GM12875 (cell line): ENCODE data around the gene GNPAT.

Source experiments
- H3K4me3 ChIP-seq: one replicate; pipeline ENCODE4 v1.5.1; 2011; ENCODE audit warnings: low read depth, low read length, control low read depth
- CTCF ChIP-seq: IDR thresholded peaks from 2 replicates; pipeline ENCODE4 v1.5.1; 2011; ENCODE audit warnings: low read depth, mild to moderate bottlenecking, control low read depth, inconsistent platforms, low read length, moderate library complexity, borderline replicate concordance; ENCODE audit not compliant: insufficient read depth

GNPAT gene

GRCh38 chr1:231252336-231252735 is 11.3 kb downstream of the GNPAT start:
- no peak overlapping the region for H3K4me3 ChIP-seq
- no peak for TF ChIP-seq CTCF

GRCh38 chr1:231260351-231260750 is 19.3 kb downstream of the GNPAT start:
- TF ChIP-seq CTCF, result no peak
- no peak overlapping the region for H3K4me3 ChIP-seq

GRCh38 chr1:231264642-231265041 is 23.6 kb downstream of the GNPAT start:
- no peak overlapping the region for H3K4me3 ChIP-seq
- TF ChIP-seq CTCF, result no peak

GRCh38 chr1:231265379-231265778 is 24.4 kb downstream of the GNPAT start:
- TF ChIP-seq CTCF, result no peak
- H3K4me3 ChIP-seq, result no peak overlapping the region

- TF ChIP-seq CTCF, result no peak
- H3K4me3 ChIP-seq, result no peak overlapping the region
Measured at GRCh38 chr1:231266811-231267322, 25.9 kb downstream of the GNPAT start.

GRCh38 chr1:231272173-231272572 is 31.2 kb downstream of the GNPAT start:
- H3K4me3 ChIP-seq, result no peak overlapping the region
- no peak for TF ChIP-seq CTCF

- no peak overlapping the region for H3K4me3 ChIP-seq
- TF ChIP-seq CTCF, result no peak
Measured at GRCh38 chr1:231272880-231273279, 31.9 kb downstream of the GNPAT start.
